GM18499 (cell line): ENCODE measurements around the gene ANXA2.

Source experiments
- ATAC-seq: cut with Tn5 transposase; IDR thresholded peaks from one replicate; pipeline ENCODE4 v1.9.1; 2021; ENCODE audit warnings: moderate number of reproducible peaks; ENCODE audit not compliant: insufficient read depth, unreplicated experiment

The ANXA2 gene

DNA sequence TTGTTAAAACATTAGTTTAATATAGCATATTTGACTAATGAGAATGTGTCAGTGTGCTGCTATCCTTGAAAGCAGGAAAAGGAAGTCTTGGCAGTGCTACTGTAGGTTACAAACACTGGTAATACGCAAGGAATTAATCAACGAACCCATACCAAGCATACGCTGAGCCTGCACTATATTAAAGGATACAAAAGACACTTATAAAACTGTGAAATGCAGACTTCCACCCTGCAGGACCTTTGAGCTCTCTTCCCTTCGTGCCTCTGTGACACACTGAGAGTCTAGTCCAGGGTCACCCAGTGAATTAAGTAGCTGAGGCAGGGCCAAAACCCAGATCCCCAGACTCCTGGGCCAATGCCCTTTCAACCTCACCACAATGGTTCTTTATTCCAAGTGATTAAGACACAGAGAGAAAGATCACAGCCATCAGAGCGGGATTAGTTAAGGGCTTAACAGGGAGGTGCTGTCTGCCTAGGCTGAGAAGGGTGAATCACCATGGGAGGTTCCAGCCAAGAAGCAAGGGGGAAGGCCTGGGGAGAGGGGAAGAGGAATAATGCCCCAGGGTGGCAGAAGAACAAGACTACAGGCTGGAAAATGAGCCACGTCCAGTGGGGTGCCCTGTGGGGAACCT lies 6.8 kb downstream of the ANXA2 start:
- ATAC-seq = no peak

DNA sequence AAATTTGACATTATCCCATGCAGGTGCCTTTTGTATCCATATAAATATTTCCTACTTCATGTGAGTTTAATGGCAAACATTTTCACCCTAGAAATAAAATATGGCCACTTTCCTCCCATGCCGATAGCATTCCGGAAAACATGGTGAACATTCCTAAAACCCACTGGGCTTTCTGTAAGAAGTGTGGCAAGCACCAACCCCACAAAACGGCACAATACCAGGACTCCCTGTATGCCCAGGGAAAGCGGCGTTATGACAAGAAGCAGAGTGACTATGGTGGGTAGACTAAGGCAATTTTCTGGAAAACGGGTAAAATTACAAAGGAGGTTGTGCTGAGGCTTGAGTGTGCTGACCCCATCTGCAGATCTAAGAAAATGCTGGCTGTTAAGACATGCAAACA lies 7.6 kb downstream of the ANXA2 start:
- ATAC-seq = no peak

DNA sequence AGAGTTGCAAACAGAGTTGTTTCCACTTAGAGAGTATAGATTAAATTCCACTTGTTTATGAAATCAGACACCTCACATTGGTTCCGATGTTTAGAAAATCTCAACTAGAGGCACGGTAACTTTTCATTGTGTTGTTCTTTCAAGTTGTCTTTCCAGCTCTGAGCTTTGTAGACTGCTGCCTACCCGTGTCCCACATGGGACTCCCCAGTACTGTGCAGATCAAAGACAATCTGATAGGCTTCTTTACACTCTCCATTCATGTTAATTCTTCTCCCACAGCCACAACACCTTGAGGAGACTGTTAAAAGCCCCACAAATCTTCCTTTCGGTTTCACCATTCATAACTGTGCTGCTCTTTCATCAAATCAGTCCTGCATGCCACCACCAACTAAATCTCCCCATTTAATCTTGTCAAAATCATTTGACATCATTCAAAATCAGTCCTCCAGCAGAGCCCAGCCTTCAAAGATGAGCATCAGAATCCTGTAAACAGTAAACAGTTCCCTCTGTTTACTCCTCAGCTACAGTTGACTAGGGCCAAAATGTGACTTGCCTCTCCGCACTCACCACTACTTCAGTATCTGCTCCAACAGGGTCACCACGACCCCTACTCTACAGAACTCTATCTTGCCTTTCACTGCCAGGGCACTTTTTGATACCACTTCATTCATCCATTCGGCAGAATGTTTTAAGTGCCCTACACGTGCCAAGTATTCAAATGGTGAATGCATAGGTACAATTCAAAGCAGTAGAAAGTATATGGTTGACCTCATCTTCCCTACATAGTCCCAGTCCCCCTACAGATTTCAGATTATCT lies 8.3 kb downstream of the ANXA2 start:
- ATAC-seq = peak; percentile 56

DNA sequence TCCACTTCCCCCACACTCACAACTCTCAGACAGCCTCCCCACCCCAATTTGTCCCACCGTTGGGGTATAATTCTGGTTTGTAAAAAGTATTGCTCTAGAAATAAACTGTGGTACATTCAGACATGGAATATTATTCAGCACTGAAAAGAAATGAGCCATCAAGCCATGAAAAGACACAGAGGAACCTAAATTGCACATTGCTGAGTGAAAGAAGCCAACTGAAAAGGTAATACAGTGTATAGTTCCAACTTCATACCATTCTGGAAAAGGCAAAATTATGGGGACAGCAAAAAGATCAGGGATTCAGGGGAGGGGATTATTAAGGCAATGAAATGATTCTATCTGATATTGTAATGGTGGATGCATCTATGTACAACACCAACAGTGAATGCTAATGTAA lies 10.5 kb downstream of the ANXA2 start:
- no peak for ATAC-seq

DNA sequence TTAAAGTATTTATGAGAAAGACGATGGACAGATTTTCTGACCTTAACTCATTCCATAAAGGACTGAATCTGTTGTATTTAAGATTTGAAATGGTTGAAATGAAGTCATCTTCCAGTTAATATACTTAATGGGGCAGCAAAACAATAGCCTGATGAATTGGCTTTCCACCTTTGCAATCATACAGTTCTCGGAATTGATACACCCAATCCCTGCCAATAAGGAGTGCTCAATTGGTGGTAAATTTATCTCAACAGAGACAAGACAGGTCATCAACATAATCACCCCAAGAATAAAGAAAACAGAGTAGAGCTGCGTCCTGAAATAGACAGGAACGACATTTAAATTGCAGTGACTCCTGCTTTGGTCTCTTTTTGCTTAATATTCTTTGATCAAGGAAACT lies 11.2 kb downstream of the ANXA2 start:
- ATAC-seq = no peak

DNA sequence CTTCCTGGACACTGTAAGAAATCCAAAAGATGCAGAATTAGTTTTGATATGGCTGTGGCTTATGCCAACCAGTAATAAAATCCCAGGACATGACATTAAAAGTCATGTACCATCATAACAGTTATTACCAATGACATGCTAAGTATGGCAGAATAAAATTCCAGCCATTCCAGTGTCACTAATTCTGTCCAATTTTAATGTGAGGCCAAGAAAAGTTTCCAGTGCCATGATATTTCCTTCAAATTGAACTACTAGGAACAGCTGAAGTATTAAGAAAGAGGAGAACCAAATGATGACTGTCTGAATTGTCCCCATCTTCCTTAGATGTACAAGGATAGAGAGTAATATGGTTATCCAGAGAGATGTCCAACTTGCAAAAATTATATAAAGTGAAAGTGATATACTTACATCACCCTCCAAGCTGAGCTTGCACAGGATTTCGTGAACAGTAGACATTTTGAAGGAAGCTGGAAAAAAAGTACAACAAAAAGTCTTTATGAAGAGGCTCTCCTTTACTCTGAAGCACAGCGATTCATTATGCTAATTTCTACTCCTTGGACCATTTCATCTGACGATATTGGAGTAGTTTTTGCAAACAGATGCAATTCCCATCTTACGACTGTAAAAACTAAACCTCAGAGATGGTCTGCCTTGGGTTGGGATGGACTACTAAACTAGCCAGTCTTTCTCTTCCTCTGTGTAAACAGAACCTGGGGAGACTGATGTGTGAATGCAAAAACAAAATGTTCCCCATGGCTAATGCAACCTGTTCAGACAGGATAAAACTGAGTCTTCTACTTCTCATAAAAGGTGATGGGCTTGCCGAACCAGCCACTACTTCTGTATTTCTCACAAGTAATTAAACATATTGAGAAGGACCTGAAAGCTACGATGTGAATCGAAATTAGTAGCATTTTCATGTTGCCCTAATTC lies 11.9 kb downstream of the ANXA2 start:
- ATAC-seq = no peak

DNA sequence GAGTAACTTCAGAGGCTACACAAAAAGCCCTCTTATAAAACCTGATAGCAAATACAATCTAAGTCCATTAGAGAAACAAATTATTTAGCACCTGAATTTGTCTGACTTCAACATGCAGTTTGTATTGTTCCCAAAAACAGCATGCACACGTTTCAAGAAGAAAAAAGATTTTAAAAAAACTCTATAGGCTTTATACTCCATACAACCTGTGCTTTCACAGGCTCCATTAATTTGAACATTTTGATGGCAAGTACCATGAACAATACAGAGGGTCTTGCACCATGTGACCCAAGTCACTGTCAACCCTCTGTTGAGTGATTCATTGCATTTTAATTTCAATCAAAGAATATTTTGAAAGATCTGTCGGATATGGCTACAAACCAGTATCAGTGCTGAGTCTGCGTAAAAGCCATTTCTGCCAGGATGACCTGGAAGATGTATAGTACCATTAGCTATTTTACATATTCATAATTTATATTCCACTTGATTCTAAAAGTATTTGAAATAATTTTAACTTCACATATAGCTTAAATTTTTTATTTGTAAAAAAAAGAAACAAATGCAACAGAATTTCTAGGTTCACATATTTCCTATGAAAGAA lies 13.2 kb downstream of the ANXA2 start:
- no peak for ATAC-seq

DNA sequence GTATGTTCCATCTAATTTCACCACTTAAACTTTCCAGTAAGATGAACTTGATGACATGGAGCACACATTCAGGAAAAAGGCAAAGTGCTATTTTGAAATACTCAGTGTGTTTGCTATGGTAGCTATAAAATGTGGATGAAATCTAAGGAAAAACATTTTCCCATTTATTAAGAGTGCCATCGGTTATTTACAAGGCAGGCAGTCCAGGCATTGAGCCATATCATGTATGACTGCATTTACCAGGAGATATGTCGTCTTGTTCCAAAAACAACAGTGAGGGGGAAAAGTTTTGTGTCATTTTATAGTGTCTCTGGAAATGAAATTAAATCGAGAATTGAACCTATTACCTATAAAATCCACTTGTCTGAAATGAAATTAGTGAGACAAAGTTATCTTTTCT lies 13.7 kb downstream of the ANXA2 start:
- no peak for ATAC-seq

DNA sequence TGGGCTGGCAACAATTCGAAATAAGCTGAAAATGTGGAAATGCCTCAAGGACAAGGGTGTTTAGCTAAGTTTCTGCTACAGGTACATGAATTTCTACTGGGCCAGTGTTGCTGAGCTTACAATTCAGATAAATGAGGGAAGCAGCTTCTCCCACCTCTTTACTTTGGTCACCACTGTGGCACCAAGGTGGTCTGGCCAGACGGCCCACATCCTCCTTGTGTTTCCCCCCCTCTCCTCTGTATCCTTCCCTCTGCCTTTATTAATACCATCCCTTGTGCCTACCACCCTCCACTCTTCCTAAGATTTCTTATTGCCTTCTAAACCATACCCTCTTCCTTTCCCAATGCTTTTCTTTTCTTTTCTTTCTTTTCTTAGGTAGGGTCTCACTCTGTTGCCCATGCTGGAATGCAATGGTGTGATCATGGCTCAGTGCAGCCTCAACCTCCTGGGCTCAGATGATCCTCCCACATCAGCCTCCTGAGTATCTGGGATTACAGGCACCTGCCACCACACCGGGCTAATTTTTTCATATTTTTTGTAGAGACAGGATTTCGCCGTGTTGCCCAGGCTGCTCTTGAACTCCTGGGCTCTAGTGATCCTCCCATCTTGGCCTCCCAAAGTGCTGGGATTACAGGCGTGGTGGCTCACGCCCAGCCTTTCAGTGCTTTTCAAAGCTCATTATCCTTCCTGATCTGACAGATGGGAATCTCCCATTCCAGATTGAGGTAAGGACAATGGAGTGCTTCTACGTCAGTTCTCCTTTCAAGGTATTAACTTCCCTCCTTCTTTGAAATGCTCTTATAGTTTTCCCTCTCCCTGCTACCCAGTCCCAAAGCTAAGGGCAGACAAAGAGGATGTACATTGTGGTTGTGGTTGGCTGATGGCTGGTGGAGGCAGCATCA lies 14.8 kb downstream of the ANXA2 start:
- ATAC-seq = no peak

DNA sequence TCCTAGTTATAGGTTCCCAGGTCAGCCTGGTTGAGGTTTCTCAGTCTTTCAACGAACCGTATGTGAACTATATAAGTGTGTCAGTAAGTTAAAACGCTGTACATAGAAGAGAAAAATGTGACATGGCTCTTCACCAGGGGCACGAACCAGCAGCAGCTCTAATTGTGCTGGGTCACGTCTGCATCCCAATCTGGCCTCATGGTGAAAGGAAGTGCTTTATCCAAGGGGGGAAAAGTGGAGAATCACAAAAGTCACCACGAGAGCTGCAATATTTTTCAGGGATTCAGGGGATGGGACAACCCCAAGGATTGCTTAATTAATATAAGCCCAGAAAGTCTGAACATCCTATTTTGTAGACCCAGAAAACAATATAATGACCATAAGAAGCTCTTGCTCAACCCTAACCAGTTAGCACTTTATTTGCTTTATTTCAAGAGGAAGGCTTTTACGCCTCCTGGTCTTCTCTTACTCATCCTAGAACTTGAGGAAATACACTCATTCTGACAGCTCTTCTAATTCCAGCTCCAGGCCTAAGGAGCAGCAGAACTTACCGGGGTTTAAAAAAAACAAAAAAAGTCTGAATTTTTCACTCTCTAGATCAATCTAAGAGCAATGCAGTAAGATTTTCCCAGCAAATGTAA lies 16.5 kb downstream of the ANXA2 start:
- ATAC-seq = no peak

DNA sequence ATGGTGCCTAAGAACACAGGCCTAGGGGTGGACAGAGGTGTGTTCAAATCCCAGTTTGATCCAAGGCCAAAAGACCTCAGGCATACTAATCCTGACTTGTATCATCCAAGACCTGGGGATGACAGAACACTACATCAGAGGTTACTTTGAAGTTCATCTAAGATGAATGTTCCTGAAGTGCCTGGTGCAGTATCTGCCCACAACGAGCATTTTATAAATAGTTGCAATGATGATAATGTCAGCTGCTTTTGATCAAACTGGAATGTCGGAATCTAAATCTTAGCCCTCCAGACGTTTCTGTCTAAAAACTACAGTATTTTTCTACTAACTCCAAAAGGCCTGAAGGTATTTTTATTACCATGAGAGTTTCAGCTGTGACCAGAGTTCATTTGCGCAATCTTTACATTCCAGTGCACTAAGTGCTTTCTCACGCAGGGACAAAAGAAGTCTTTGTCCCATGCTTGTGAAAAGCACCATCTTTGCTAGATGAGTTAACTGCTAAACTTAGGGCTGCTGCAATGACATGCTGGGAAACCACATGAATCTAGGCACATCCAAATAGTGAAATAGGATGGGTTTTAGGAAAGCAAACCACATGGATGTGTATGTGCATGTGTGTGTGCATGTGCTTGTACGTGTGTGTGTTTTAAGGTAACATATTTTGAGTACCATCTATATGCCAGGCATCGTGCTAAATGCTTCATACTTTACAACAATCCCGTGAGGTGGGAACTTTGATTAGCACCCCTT lies 18.1 kb downstream of the ANXA2 start:
- ATAC-seq = no peak

DNA sequence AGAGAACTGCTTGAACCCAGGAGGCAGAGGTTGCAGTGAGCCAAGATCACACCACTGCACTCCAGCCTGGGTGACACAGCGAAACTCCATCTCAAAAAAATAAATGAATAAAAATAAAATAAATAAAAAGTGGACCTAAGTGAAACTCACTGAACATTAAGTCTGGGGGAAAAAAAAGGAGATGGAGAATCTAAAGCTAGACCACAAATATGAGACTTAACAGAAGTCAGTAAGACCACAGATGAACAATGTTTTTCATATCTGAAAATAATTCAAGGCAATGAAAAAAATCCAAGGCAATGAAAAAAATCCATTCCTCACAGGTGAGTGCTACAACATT lies 18.6 kb downstream of the ANXA2 start:
- ATAC-seq = no peak

DNA sequence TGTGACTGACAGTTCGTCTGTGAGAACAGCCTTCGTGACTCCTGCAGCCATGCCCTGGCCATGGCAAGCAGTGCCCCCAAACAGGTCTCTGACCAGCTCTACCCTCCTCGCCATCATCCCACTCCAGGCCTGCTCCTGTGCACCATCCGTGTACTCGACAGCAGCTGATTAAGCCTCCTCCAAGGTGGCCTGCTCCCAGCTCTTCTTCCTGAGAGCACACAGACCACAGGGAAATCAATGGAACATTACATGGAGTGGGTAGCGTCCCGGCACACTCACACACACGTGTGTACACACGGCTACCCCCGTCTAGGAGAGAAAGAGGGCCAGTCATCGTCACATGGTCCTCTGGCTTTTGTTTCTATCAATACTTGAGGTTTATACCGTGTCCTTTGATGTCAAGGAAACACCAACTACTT lies 21.1 kb downstream of the ANXA2 start:
- no peak for ATAC-seq

DNA sequence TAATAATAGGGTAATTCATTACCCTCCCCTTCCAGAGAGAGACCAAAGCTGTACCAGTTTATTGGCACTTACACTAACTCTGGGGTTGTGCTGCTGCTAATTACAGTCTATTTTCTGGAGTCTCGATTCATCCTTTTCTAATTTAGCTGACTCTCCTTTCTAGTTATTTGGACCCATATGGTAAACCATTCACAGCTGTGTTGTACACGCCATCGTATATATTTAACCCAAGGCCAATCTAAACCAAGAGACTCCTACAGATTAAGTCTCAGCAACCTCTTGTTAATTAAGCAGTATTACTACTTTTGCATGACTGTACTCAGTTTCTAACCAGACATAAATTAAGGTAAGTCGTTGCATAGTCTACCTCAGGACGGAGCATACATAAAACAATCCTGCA lies 22.5 kb downstream of the ANXA2 start:
- ATAC-seq = no peak

DNA sequence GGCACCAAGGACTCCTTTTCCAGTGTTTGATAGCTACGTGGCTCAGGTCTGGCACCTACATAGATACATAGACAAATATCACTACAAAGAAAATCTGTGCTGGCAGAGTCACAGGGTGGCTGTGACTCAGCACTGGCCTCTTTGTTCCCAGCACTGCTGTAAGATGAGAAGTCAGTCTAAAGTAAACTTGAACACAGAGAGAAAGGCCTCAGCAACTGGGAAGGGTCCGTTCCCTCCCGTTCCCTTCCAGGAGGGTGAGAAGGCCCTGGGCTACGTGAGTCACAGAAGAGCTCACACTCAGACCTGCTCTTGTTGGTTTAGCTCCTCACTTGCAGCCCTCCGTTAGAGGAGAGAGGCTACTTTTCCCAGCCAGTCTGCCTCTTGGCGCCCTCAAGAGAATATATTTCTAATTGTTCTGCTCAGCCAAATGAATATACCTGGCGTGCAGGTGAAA lies 23.1 kb downstream of the ANXA2 start:
- ATAC-seq = no peak

DNA sequence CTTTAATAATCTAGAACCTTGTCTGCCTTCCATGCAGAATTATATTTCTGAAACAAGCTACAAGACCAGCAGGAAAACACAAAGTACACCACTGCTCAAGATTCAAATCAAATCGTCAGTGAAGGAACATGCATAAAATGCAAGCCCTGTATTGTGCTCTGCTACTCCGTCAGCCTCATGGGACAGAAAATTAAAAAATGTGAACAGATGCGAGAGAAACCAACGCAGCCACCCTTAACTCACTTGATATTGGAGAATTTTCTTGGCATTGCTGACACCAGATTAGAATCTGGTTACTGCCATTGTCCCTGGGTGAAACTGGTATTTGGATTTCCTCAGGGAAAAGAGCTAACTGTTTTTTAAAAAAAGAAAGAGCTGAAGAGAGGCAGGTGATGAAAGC lies 23.6 kb downstream of the ANXA2 start:
- no peak for ATAC-seq

DNA sequence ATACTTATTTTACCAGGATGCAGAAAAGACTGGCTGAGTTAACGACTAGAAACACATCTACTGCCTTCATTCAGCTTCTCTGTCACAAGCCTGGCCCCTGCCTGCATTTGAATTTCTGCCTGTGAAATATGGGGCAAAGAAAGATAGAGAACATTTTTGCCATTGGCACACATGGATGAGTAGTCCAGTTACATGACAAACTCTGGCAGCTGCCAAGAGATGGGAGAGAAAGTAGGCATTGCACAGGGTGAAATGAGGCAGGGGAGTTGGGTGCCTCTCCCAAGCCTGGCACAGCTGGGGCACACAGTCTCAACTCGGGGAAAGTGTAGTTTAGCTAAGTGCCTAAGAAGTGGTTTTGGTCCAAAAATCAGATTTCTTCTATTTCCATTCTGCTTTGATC lies 24.0 kb downstream of the ANXA2 start:
- no peak for ATAC-seq

DNA sequence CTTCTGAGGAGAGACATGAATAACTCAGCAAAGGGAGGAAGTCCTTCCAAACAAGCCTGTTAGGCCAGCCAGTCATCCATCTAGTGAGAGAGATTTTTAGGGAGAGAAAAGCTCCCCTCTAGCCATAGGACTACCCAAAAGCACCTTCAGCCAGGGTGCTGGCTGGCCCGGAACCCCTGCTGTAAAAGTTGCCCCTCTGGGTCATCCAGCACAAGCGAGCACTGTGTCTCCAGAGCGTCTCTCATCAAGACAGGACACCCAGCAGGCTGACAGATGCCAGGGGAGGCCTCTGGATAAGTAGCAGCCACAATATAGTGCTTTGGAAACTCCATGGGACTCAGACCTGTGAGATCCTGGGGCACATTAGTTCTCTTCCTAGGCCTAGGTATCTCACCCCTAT lies 24.5 kb downstream of the ANXA2 start:
- ATAC-seq = no peak

DNA sequence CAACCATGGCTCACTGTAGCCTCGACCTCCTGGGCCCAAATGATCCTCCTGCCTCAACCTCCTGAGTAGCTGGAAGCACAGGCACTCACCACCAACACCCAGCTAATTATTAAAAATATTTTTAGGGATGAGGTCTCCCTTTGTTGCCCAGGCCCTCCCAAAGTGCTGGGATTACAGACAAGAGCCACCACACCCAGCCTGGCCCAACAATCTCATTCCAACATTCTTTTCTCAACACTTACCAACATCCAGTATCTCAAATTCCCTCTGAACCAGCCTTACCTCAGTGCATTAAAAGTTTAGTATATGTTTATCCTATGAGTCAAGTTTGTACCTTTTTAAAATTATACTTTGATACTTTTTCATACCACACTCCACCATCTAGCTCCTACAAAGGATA lies 25.0 kb downstream of the ANXA2 start:
- ATAC-seq = no peak
